ENCODE data around the gene MCC.

- no peak for TF ChIP-seq CTCF (IDR thresholded peaks at IDR 0.05)
- no peak for TF ChIP-seq EZH2 (IDR thresholded peaks at IDR 0.05)
Measured at GRCh38 chr5:113052041-113052795, 436.0 kb downstream of the MCC start.
